HepG2 (cell line): ENCODE results near the gene EPB42. TPM values are rescaled to one million over a fixed set of nuclear protein-coding genes. Genes with fewer than 3 reads are reported as not detected.

Experiments used
- ATAC-seq: fragments of 200-7000 bp; cut with Tn5 transposase; 3 replicates; pipeline ENCODE4 v1.9.1; 2020; ENCODE audit warnings: mild to moderate bottlenecking, moderate library complexity
- BruUV-seq: library from RNA; stranded (reverse); fragments of 400-500 nt; replicated peaks from 2 replicates; lab custom pipeline; 2021; lab: Mats Ljungman, UMichigan
- CTCF ChIA-PET: fragments of 300-600 bp; formaldehyde crosslinking; extraction: SDS; loops from one replicate; lab custom pipeline; 2021; ENCODE audit warnings: low total read pairs, inconsistent platforms, low intra/inter-chr PET ratio; lab: Yijun Ruan, JAX
- POLR2A ChIA-PET: fragments of 350-600 bp; sonication (Branson Sonifier 250); formaldehyde crosslinking; loops from one replicate; lab custom pipeline; 2020; ENCODE audit warnings: antibody characterized with exemption, inconsistent platforms; lab: Yijun Ruan, JAX
- DNase-seq: peaks from one replicate; pipeline ENCODE4 v3.0.0-alpha.2; 2015; ENCODE audit warnings: low spot score
- FAIRE-seq: peaks from 3 replicates; lab custom pipeline; 2011; peaks lifted over from hg19 to GRCh38; lab: Jason Lieb, UNC
- H2AFZ ChIP-seq: one replicate; pipeline ENCODE4 v1.6.1; 2011; ENCODE audit warnings: low read length, inconsistent platforms
- H3K27ac ChIP-seq: fragments of 300-600 bp; 3 replicates; pipeline ENCODE4 v1.8.0; 2011; ENCODE audit warnings: mixed run types, mild to moderate bottlenecking, mixed read lengths, low read length, inconsistent platforms; ENCODE audit not compliant: insufficient read depth; ENCODE audit errors: extremely low read length
- H3K27me3 ChIP-seq, 2 experiments: fragments of 200-600 bp in 1 of 2; 2 replicates in 1 of 2; 3 replicates in 1 of 2; pipeline versions ENCODE4 v1.6.0 to v1.8.0; 2011; ENCODE audit warnings: low read length in 2 of 2, mild to moderate bottlenecking in 2 of 2, moderate library complexity in 2 of 2, inconsistent platforms in 1 of 2; ENCODE audit not compliant: insufficient read depth in 2 of 2, control insufficient read depth in 1 of 2
- H3K36me3 ChIP-seq, 2 experiments: fragments of 200-600 bp in 1 of 2; replicated peaks in 1 of 2; 2 replicates in 1 of 2; 3 replicates in 1 of 2; pipeline versions ENCODE4 v1.5.1 to v1.8.0; 2011; ENCODE audit warnings: low read length in 2 of 2, inconsistent platforms in 1 of 2; ENCODE audit not compliant: insufficient read depth in 2 of 2, control insufficient read depth in 1 of 2
- H3K4me1 ChIP-seq: 2 replicates; pipeline ENCODE4 v1.5.1; 2012; ENCODE audit warnings: low read length, inconsistent platforms; ENCODE audit not compliant: insufficient read depth
- H3K4me2 ChIP-seq: 2 replicates; pipeline ENCODE4 v1.6.0; 2011; ENCODE audit warnings: low read depth, low read length, inconsistent platforms
- H3K4me3 ChIP-seq, 3 experiments: fragments of 200-600 bp in 1 of 3; sonication (generic), shearing (Covaris generic) in 1 of 3; replicated peaks in 1 of 3; 2 replicates each; pipeline ENCODE4 v1.5.1; 2011 to 2016; ENCODE audit warnings: low read length in 3 of 3, inconsistent platforms in 2 of 3, low read depth in 2 of 3, mild to moderate bottlenecking in 2 of 3, control low read depth in 1 of 3, mixed read lengths in 1 of 3; ENCODE audit not compliant: insufficient read depth in 1 of 3
- H3K79me2 ChIP-seq: one replicate; pipeline ENCODE4 v1.6.1; 2011; ENCODE audit warnings: low read length, inconsistent platforms; ENCODE audit not compliant: insufficient read depth
- H3K9ac ChIP-seq: 2 replicates; pipeline ENCODE4 v1.6.0; 2011; ENCODE audit warnings: mild to moderate bottlenecking, low read depth, low read length, inconsistent platforms; ENCODE audit not compliant: insufficient read depth
- H3K9me3 ChIP-seq: 2 replicates; pipeline ENCODE4 v1.5.1; 2012; ENCODE audit warnings: mild to moderate bottlenecking, low read length
- H4K20me1 ChIP-seq: 2 replicates; pipeline ENCODE4 v1.6.0; 2011; ENCODE audit warnings: inconsistent platforms, mild to moderate bottlenecking, low read length, moderate library complexity; ENCODE audit not compliant: insufficient read depth
- AKAP8 ChIP-seq: sonication (generic); formaldehyde crosslinking; IDR thresholded peaks from 2 replicates; pipeline ENCODE4 v1.5.1; 2020; ENCODE audit warnings: mild to moderate bottlenecking, missing genetic modification reagents
- ARHGAP35 ChIP-seq: sonication (generic); formaldehyde crosslinking; IDR thresholded peaks from 2 replicates; pipeline ENCODE4 v1.9.0; 2022; ENCODE audit warnings: mild to moderate bottlenecking, inconsistent platforms, moderate library complexity, missing genetic modification reagents, borderline replicate concordance
- CAMTA2 ChIP-seq: sonication (generic); formaldehyde crosslinking; IDR thresholded peaks from 2 replicates; pipeline ENCODE4 v1.4.0; 2020; ENCODE audit warnings: mild to moderate bottlenecking, missing genetic modification reagents, borderline replicate concordance
- IKZF1 ChIP-seq: fragments of 450-650 bp; IDR thresholded peaks from 2 replicates; pipeline ENCODE4 v1.7.1; 2016
- KLF13 ChIP-seq: sonication (generic); formaldehyde crosslinking; IDR thresholded peaks from 2 replicates; pipeline ENCODE4 v1.4.0; 2020; ENCODE audit warnings: mild to moderate bottlenecking, missing genetic modification reagents
- SRSF1 ChIP-seq: fragments of 200-400 bp; formaldehyde crosslinking; optimal IDR thresholded peaks from 2 replicates; pipeline ENCODE3; 2017; ENCODE audit warnings: mild to moderate bottlenecking, low read depth, low read length, moderate library complexity
- TOPORS ChIP-seq: sonication (generic); formaldehyde crosslinking; IDR thresholded peaks from 2 replicates; pipeline ENCODE4 v1.8.0; 2023; ENCODE audit warnings: mild to moderate bottlenecking, missing genetic modification reagents
- ZNF225 ChIP-seq: sonication (generic); formaldehyde crosslinking; IDR thresholded peaks from 2 replicates; pipeline ENCODE4 v1.4.0; 2020; ENCODE audit warnings: mild to moderate bottlenecking, missing genetic modification reagents
- ZNF382 ChIP-seq: sonication (generic); formaldehyde crosslinking; IDR thresholded peaks from 2 replicates; pipeline ENCODE4 v1.5.0; 2020; ENCODE audit warnings: missing genetic modification reagents, mild to moderate bottlenecking, borderline replicate concordance
- ZNF546 ChIP-seq: sonication (generic); formaldehyde crosslinking; conservative IDR thresholded peaks from 2 replicates; pipeline ENCODE4 v1.8.1; 2023; ENCODE audit warnings: mild to moderate bottlenecking, missing genetic modification reagents
- ZNF619 ChIP-seq: sonication (generic); formaldehyde crosslinking; IDR thresholded peaks from 2 replicates; pipeline ENCODE4 v1.4.0; 2020; ENCODE audit warnings: mild to moderate bottlenecking, missing genetic modification reagents
- WGBS: methylation state at CpG from one replicate; pipeline ENCODE4 v1.1.6; 2017; ENCODE audit warnings: low lambda C conversion rate; 5-methylcytosine and 5-hydroxymethylcytosine counted together
- in situ Hi-C: cut with HindIII; loops from 2 replicates; pipeline ENCODE4 v1.10.0; 2017; ENCODE audit warnings: low pct_unique_long_range_greater_than_20kb; ENCODE audit not compliant: extremely low pct_ligation_motif_present
- intact Hi-C: fragments of 100-400 bp; cut with micrococcal nuclease; formaldehyde crosslinking; loops from one replicate; pipeline ENCODE4 v1.10.0; 2022; ENCODE audit not compliant: unreplicated experiment
- polyA plus RNA-seq, 8 experiments: library from polyadenylated mRNA; depleted of rRNA in 3 of 8; stranded (reverse) in 7 of 8; unstranded in 1 of 8; fragments of >200 nt; fragmentation: Illumina TruSeq in 4 of 8; extraction: Trizol in 4 of 8; gene quantifications; 2 replicates each; pipeline versions ENCODE4 v1.2.1 to v1.2.3, GENCODE V29; 2011 to 2016; ENCODE audit warnings: low read depth in 4 of 8, missing spikeins in 1 of 8, mixed read lengths in 1 of 8; ENCODE audit not compliant: insufficient read depth in 1 of 8
- total RNA-seq, 5 experiments: library from RNA; depleted of rRNA; stranded (reverse); fragments of >200 nt; fragmentation: Illumina TruSeq; extraction: Trizol; gene quantifications; 2 replicates each; pipeline ENCODE4 v1.2.3, GENCODE V29; 2016; ENCODE audit warnings: low read depth in 1 of 5
- TF ChIP-seq, protein P1 (sequence below): sonication (generic); formaldehyde crosslinking; IDR thresholded peaks from 2 replicates; pipeline ENCODE4 v1.8.0; 2022; ENCODE audit warnings: missing genetic modification reagents, mild to moderate bottlenecking, inconsistent platforms, borderline replicate concordance
- TF ChIP-seq, protein P2 (sequence below): sonication (generic); formaldehyde crosslinking; IDR thresholded peaks from 2 replicates; pipeline ENCODE4 v1.5.0; 2020; ENCODE audit warnings: missing genetic modification reagents, mild to moderate bottlenecking, borderline replicate concordance

The EPB42 gene
- total and polyA plus RNA-seq, 2 of the 13 experiments (the other 11 are each of a cell fraction or from before 2014, with no cell fraction given), result not detected

DNA sequence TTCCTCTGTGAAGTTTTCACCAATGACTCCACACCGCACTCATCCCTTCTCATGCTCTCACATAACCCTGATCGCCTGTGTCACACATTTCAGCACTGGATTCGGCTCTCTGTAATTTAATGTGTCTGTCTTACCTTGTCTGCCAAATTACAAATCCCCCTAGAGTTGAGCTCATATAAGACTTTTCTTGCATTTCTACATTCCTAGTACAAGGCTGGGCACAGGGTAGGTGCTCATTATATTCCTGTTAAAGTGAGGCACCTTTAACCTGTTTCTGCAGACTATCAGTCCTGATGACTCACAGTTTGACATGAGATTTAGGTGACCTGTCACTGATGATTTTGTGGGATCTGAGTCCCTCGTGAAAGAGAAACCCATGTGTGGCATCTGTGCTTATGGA lies 23.3 kb upstream of the EPB42 start (continued):
- TF ChIP-seq, protein P1, sequence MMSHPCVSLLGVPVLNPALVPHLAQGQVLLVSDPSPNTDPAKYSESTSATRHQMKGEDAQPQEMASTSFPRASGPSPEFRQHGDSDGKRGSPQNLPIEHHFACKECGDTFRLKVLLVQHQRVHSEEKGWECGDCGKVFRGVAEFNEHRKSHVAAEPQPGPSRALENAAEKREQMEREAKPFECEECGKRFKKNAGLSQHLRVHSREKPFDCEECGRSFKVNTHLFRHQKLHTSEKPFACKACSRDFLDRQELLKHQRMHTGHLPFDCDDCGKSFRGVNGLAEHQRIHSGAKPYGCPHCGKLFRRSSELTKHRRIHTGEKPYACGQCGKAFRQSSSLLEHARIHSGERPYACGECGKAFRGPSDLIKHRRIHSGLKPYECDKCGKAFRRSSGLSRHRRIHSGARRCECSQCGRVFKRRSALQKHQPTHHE (CRISPR knock-in tag), result no peak

DNA sequence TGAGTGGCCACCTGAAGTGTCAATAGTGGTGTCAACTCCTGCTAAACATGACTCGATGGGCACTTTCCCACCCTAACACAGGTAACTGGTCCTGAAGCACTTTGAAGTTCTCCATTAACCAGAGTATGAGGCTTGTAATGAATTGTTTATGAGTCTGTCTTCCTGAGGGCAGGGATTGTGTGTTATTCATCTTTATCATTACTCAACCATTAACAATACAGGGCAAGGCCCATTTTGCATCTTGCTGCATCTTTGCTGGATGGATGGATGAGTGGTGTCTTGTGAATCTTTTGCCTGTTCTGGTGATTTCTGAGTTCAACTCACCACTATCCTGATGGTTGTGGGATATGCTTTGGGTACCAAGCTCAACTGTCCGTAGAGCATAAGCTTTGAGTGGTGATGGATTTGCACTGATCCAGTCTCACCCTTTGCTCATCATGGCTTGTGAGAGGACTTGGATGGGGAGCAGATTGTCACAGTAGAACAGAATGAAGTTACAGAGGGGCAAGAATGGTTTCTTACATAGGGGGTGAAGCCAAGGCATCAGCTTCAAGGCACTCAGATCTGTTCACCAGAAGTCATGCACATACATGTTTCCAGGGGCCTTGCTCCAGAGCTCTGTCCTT lies 22.3 kb upstream of the EPB42 start:
- DNase-seq (no peak), FAIRE-seq (no peak)
- Histone ChIP-seq H3K79me2 (no peaks in the 10 kb centered on the region), H3K27ac (no peak overlapping the region), H2AFZ (no peak overlapping the region)
- no TSS peak for BruUV-seq
- in situ Hi-C loops, result no loop called here
- CTCF ChIA-PET, result no interaction called here
- TF ChIP-seq ZNF546 (no peak), KLF13 (CRISPR knock-in tag) (no peak)
- TF ChIP-seq, all 625 proteins: peak for 0
- Histone ChIP-seq H3K4me2 (no peak overlapping the region), H3K27me3 (peaks cover 0 to 15% of the 10 kb centered on the region in 2 experiments; a peak in 2 of 5 replicates), H3K4me1 (peaks cover 23% of the 10 kb centered on the region), H4K20me1 (no peaks in the 10 kb centered on the region), H3K4me3 (no peak overlapping the region), H3K9ac (no peak overlapping the region), H3K36me3 (no peaks in the 10 kb centered on the region), H3K9me3 (no peaks in the 10 kb centered on the region)
- 22% methylated on average over 1 of the region's 2 CpGs for WGBS
- ATAC-seq, result no peak
- POLR2A ChIA-PET, result no interaction called here
- intact Hi-C loops, result no loop called here

DNA sequence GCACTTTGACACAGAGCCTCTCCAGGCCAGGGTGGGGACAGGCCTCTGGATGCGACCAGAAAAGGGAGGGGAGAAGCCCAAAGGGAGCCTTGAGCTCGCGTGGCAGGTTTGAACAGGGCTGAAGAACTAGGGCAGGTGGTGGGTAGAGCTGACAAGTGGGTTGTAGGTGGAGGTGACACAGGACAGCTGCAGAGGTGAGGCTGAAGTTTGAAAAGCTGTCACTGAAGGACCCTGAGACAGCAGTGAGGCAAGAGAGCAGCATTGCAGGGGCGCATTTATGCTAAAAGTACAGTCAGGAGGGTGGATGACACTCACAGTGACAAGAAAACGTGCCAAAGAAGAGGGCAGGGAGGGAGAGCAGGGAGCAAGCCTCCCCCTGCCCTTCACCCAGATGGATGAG lies 21.8 kb upstream of the EPB42 start:
- no peak overlapping the region for H3K9ac ChIP-seq
- H2AFZ ChIP-seq, result no peak overlapping the region
- 18% methylated on average over 5 of the region's 5 CpGs for WGBS
- in situ Hi-C loops (no loop called here), intact Hi-C loops (no loop called here)
- ChIA-PET CTCF (no interaction called here), POLR2A (no interaction called here)
- no peak overlapping the region for H3K27ac ChIP-seq
- H4K20me1 ChIP-seq, result no peaks in the 10 kb centered on the region
- no peak overlapping the region for H3K4me2 ChIP-seq
- FAIRE-seq (no peak), ATAC-seq (no peak), DNase-seq (no peak)
- no peaks in the 10 kb centered on the region for H3K9me3 ChIP-seq
- no peaks in the 10 kb centered on the region for H3K79me2 ChIP-seq
- no TSS peak for BruUV-seq
- H3K27me3 ChIP-seq, result peaks cover 0 to 15% of the 10 kb centered on the region in 2 experiments; a peak in 2 of 5 replicates
- no peaks in the 10 kb centered on the region for H3K36me3 ChIP-seq
- no peak overlapping the region for H3K4me3 ChIP-seq
- peaks cover 27% of the 10 kb centered on the region for H3K4me1 ChIP-seq
- TF ChIP-seq IKZF1, result no peak
- no peak for TF ChIP-seq AKAP8 (CRISPR knock-in tag)
- TF ChIP-seq SRSF1, result no peak
- no peak for TF ChIP-seq TOPORS (CRISPR knock-in tag)
- no peak for TF ChIP-seq CAMTA2 (CRISPR knock-in tag)
- no peak for TF ChIP-seq ARHGAP35 (CRISPR knock-in tag)
- TF ChIP-seq, protein P2, sequence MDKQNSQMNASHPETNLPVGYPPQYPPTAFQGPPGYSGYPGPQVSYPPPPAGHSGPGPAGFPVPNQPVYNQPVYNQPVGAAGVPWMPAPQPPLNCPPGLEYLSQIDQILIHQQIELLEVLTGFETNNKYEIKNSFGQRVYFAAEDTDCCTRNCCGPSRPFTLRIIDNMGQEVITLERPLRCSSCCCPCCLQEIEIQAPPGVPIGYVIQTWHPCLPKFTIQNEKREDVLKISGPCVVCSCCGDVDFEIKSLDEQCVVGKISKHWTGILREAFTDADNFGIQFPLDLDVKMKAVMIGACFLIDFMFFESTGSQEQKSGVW (CRISPR knock-in tag), result no peak
- TF ChIP-seq ZNF619 (CRISPR knock-in tag), result no peak
- no peak for TF ChIP-seq ZNF382 (CRISPR knock-in tag)
- no peak for TF ChIP-seq ZNF225 (CRISPR knock-in tag)
